HepG2 (cell line): ENCODE results near the gene REEP3. TPM values are rescaled to one million over a fixed set of nuclear protein-coding genes. Genes with fewer than 3 reads are reported as not detected.

Source experiments
- ATAC-seq: fragments of 200-7000 bp; cut with Tn5 transposase; 3 replicates; pipeline ENCODE4 v1.9.1; 2020; ENCODE audit warnings: mild to moderate bottlenecking, moderate library complexity
- BruUV-seq: library from RNA; stranded (reverse); fragments of 400-500 nt; replicated peaks from 2 replicates; lab custom pipeline; 2021; lab: Mats Ljungman, UMichigan
- CTCF ChIA-PET: fragments of 300-600 bp; formaldehyde crosslinking; extraction: SDS; loops from one replicate; lab custom pipeline; 2021; ENCODE audit warnings: low total read pairs, inconsistent platforms, low intra/inter-chr PET ratio; lab: Yijun Ruan, JAX
- POLR2A ChIA-PET: fragments of 350-600 bp; sonication (Branson Sonifier 250); formaldehyde crosslinking; loops from one replicate; lab custom pipeline; 2020; ENCODE audit warnings: antibody characterized with exemption, inconsistent platforms; lab: Yijun Ruan, JAX
- DNase-seq: peaks from one replicate; pipeline ENCODE4 v3.0.0-alpha.2; 2015; ENCODE audit warnings: low spot score
- FAIRE-seq: peaks from 3 replicates; lab custom pipeline; 2011; peaks lifted over from hg19 to GRCh38; lab: Jason Lieb, UNC
- H2AFZ ChIP-seq: one replicate; pipeline ENCODE4 v1.6.1; 2011; ENCODE audit warnings: low read length, inconsistent platforms
- H3K27ac ChIP-seq: fragments of 300-600 bp; 3 replicates; pipeline ENCODE4 v1.8.0; 2011; ENCODE audit warnings: mixed run types, mild to moderate bottlenecking, mixed read lengths, low read length, inconsistent platforms; ENCODE audit not compliant: insufficient read depth; ENCODE audit errors: extremely low read length
- H3K27me3 ChIP-seq, 2 experiments: fragments of 200-600 bp in 1 of 2; 2 replicates in 1 of 2; 3 replicates in 1 of 2; pipeline versions ENCODE4 v1.6.0 to v1.8.0; 2011; ENCODE audit warnings: low read length in 2 of 2, mild to moderate bottlenecking in 2 of 2, moderate library complexity in 2 of 2, inconsistent platforms in 1 of 2; ENCODE audit not compliant: insufficient read depth in 2 of 2, control insufficient read depth in 1 of 2
- H3K36me3 ChIP-seq, 2 experiments: fragments of 200-600 bp in 1 of 2; replicated peaks in 1 of 2; 2 replicates in 1 of 2; 3 replicates in 1 of 2; pipeline versions ENCODE4 v1.5.1 to v1.8.0; 2011; ENCODE audit warnings: low read length in 2 of 2, inconsistent platforms in 1 of 2; ENCODE audit not compliant: insufficient read depth in 2 of 2, control insufficient read depth in 1 of 2
- H3K4me1 ChIP-seq: 2 replicates; pipeline ENCODE4 v1.5.1; 2012; ENCODE audit warnings: low read length, inconsistent platforms; ENCODE audit not compliant: insufficient read depth
- H3K4me2 ChIP-seq: 2 replicates; pipeline ENCODE4 v1.6.0; 2011; ENCODE audit warnings: low read depth, low read length, inconsistent platforms
- H3K4me3 ChIP-seq, 3 experiments: fragments of 200-600 bp in 1 of 3; sonication (generic), shearing (Covaris generic) in 1 of 3; replicated peaks in 1 of 3; 2 replicates each; pipeline ENCODE4 v1.5.1; 2011 to 2016; ENCODE audit warnings: low read length in 3 of 3, inconsistent platforms in 2 of 3, low read depth in 2 of 3, mild to moderate bottlenecking in 2 of 3, control low read depth in 1 of 3, mixed read lengths in 1 of 3; ENCODE audit not compliant: insufficient read depth in 1 of 3
- H3K79me2 ChIP-seq: one replicate; pipeline ENCODE4 v1.6.1; 2011; ENCODE audit warnings: low read length, inconsistent platforms; ENCODE audit not compliant: insufficient read depth
- H3K9ac ChIP-seq: 2 replicates; pipeline ENCODE4 v1.6.0; 2011; ENCODE audit warnings: mild to moderate bottlenecking, low read depth, low read length, inconsistent platforms; ENCODE audit not compliant: insufficient read depth
- H3K9me3 ChIP-seq: 2 replicates; pipeline ENCODE4 v1.5.1; 2012; ENCODE audit warnings: mild to moderate bottlenecking, low read length
- H4K20me1 ChIP-seq: 2 replicates; pipeline ENCODE4 v1.6.0; 2011; ENCODE audit warnings: inconsistent platforms, mild to moderate bottlenecking, low read length, moderate library complexity; ENCODE audit not compliant: insufficient read depth
- ARHGAP35 ChIP-seq: sonication (generic); formaldehyde crosslinking; IDR thresholded peaks from 2 replicates; pipeline ENCODE4 v1.9.0; 2022; ENCODE audit warnings: mild to moderate bottlenecking, inconsistent platforms, moderate library complexity, missing genetic modification reagents, borderline replicate concordance
- ATF1 ChIP-seq: IDR thresholded peaks from 2 replicates; pipeline ENCODE4 v1.6.1; 2016; ENCODE audit warnings: mild to moderate bottlenecking, control low read depth
- SIX1 ChIP-seq: sonication (generic); formaldehyde crosslinking; IDR thresholded peaks from 2 replicates; pipeline ENCODE4 v1.4.0; 2020; ENCODE audit warnings: missing genetic modification reagents, borderline replicate concordance
- SMARCE1 ChIP-seq: fragments of 450-650 bp; IDR thresholded peaks from 2 replicates; pipeline ENCODE4 v1.6.1; 2017; ENCODE audit warnings: borderline replicate concordance
- SRSF1 ChIP-seq: fragments of 200-400 bp; formaldehyde crosslinking; optimal IDR thresholded peaks from 2 replicates; pipeline ENCODE3; 2017; ENCODE audit warnings: mild to moderate bottlenecking, low read depth, low read length, moderate library complexity
- TCF12 ChIP-seq, 2 experiments: fragments of 450-650 bp in 1 of 2; sonication (generic) in 1 of 2; formaldehyde crosslinking in 1 of 2; IDR thresholded peaks; 2 replicates each; pipeline versions ENCODE4 v1.6.1 to v1.8.0; 2017 to 2022; ENCODE audit warnings: antibody characterized with exemption in 1 of 2, mild to moderate bottlenecking in 1 of 2, missing genetic modification reagents in 1 of 2, moderate library complexity in 1 of 2
- ZFP82 ChIP-seq: sonication (generic); formaldehyde crosslinking; IDR thresholded peaks from 2 replicates; pipeline ENCODE4 v1.5.1; 2020; ENCODE audit warnings: mild to moderate bottlenecking, missing genetic modification reagents, borderline replicate concordance
- ZNF17 ChIP-seq: sonication (generic); formaldehyde crosslinking; IDR thresholded peaks from 2 replicates; pipeline ENCODE4 v1.5.0; 2020; ENCODE audit warnings: mild to moderate bottlenecking, missing genetic modification reagents
- ZNF382 ChIP-seq: sonication (generic); formaldehyde crosslinking; IDR thresholded peaks from 2 replicates; pipeline ENCODE4 v1.5.0; 2020; ENCODE audit warnings: missing genetic modification reagents, mild to moderate bottlenecking, borderline replicate concordance
- ZNF629 ChIP-seq: sonication (generic); formaldehyde crosslinking; conservative IDR thresholded peaks from 2 replicates; pipeline ENCODE4 v1.5.0; 2020; ENCODE audit warnings: missing genetic modification reagents
- ZNF644 ChIP-seq: IDR thresholded peaks from 2 replicates; pipeline ENCODE4 v1.6.1; 2016; ENCODE audit warnings: low read depth
- WGBS: methylation state at CpG from one replicate; pipeline ENCODE4 v1.1.6; 2017; ENCODE audit warnings: low lambda C conversion rate; 5-methylcytosine and 5-hydroxymethylcytosine counted together
- in situ Hi-C: cut with HindIII; loops from 2 replicates; pipeline ENCODE4 v1.10.0; 2017; ENCODE audit warnings: low pct_unique_long_range_greater_than_20kb; ENCODE audit not compliant: extremely low pct_ligation_motif_present
- intact Hi-C: fragments of 100-400 bp; cut with micrococcal nuclease; formaldehyde crosslinking; loops from one replicate; pipeline ENCODE4 v1.10.0; 2022; ENCODE audit not compliant: unreplicated experiment
- polyA plus RNA-seq, 8 experiments: library from polyadenylated mRNA; depleted of rRNA in 3 of 8; stranded (reverse) in 7 of 8; unstranded in 1 of 8; fragments of >200 nt; fragmentation: Illumina TruSeq in 4 of 8; extraction: Trizol in 4 of 8; gene quantifications; 2 replicates each; pipeline versions ENCODE4 v1.2.1 to v1.2.3, GENCODE V29; 2011 to 2016; ENCODE audit warnings: low read depth in 4 of 8, missing spikeins in 1 of 8, mixed read lengths in 1 of 8; ENCODE audit not compliant: insufficient read depth in 1 of 8
- total RNA-seq, 5 experiments: library from RNA; depleted of rRNA; stranded (reverse); fragments of >200 nt; fragmentation: Illumina TruSeq; extraction: Trizol; gene quantifications; 2 replicates each; pipeline ENCODE4 v1.2.3, GENCODE V29; 2016; ENCODE audit warnings: low read depth in 1 of 5
- TF ChIP-seq, protein P1 (sequence below): IDR thresholded peaks from 2 replicates; pipeline ENCODE4 v1.6.1; 2016; ENCODE audit warnings: mild to moderate bottlenecking, missing biosample characterization, missing genetic modification reagents

Gene REEP3
- total and polyA plus RNA-seq, 2 of the 13 experiments (the other 11 are each of a cell fraction or from before 2014, with no cell fraction given) = 7.1 to 31.4 TPM

DNA sequence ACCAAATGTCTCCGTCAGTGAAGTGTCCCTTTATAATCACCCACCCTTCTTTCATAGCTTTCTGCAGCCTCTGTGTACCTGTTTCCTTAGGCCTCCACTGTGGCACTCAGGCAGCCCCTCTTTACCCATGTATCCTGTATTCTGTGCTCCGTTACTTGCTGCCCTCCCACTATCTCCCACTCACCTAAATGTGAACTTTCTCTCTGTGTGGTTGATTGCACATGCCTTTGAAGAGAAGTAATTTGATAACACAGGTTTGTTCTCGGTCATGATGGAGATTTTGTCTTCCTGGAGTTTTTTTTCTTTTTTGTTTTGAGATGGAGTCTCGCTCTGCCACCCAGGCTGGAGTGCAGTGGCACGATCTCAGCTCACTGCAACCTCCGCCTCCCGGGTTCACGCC is 61.5 kb downstream of the REEP3 start:
- Histone ChIP-seq H3K36me3 (no peaks in the 10 kb centered on the region; a peak in 1 of 5 replicates), H3K4me2 (no peak overlapping the region), H3K4me1 (peaks cover 8% of the 10 kb centered on the region; the same call in 1 of the 2 replicates), H3K9me3 (no peaks in the 10 kb centered on the region), H3K27me3 (no peaks in the 10 kb centered on the region), H3K4me3 (no peak overlapping the region), H3K79me2 (no peaks in the 10 kb centered on the region), H2AFZ (no peak overlapping the region), H3K9ac (no peak overlapping the region), H4K20me1 (no peaks in the 10 kb centered on the region), H3K27ac (no peak overlapping the region)
- in situ Hi-C loops = no loop called here
- 98% methylated on average over 8 of the region's 8 CpGs for WGBS
- intact Hi-C loops = no loop called here
- DNase-seq (no peak), ATAC-seq (no peak), FAIRE-seq (no peak)
- no TSS peak for BruUV-seq
- CTCF ChIA-PET = no interaction called here
- TF ChIP-seq, protein P1, sequence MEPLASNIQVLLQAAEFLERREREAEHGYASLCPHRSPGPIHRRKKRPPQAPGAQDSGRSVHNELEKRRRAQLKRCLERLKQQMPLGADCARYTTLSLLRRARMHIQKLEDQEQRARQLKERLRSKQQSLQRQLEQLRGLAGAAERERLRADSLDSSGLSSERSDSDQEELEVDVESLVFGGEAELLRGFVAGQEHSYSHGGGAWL = no peak
- TF ChIP-seq SMARCE1 = no peak
- TF ChIP-seq SIX1 (CRISPR knock-in tag) = no peak
- TF ChIP-seq SRSF1 = no peak
- TF ChIP-seq TCF12 (IDR thresholded peaks at IDR 0.05) = no peak
- no peak for TF ChIP-seq TCF12 (CRISPR knock-in tag; IDR thresholded peaks at IDR 0.05)
- TF ChIP-seq ATF1 (CRISPR knock-in tag) = no peak
- TF ChIP-seq ZNF17 (CRISPR knock-in tag) = no peak
- TF ChIP-seq ARHGAP35 (CRISPR knock-in tag) = no peak
- TF ChIP-seq ZFP82 (CRISPR knock-in tag) = no peak
- no peak for TF ChIP-seq ZNF382 (CRISPR knock-in tag)
- TF ChIP-seq ZNF629 (CRISPR knock-in tag) = no peak
- no peak for TF ChIP-seq ZNF644 (CRISPR knock-in tag)
- POLR2A ChIA-PET = no interaction called here
